H1 (cell line): ENCODE results near the gene LSM5. TPM values are rescaled to one million over a fixed set of nuclear protein-coding genes. Genes with fewer than 3 reads are reported as not detected.

ENCODE experiments used
- CTCF ChIA-PET: fragments of 300-600 bp; sonication (Branson Sonifier 250); formaldehyde crosslinking; loops from one replicate; lab custom pipeline; 2021; ENCODE audit not compliant: partially characterized antibody; lab: Charles Lee
- POLR2A ChIA-PET: fragments of 300-600 bp; sonication (Branson Sonifier 250); formaldehyde crosslinking; loops from one replicate; lab custom pipeline; 2021; ENCODE audit warnings: inconsistent platforms; ENCODE audit not compliant: partially characterized antibody; lab: Charles Lee
- DNase-seq, 2 experiments: peaks; one replicate each; pipeline versions ENCODE4 v3.0.0 to v3.0.0-alpha.2; 2010 to 2022; ENCODE audit warnings: low spot score in 2 of 2, low read depth in 1 of 2, mixed read lengths in 1 of 2
- FAIRE-seq: peaks from 2 replicates; lab custom pipeline; 2011; peaks lifted over from hg19 to GRCh38; lab: Jason Lieb, UNC
- H2AFZ ChIP-seq: 2 replicates; pipeline ENCODE4 v1.8.1; 2012; ENCODE audit warnings: low read length, inconsistent platforms
- H2AK5ac ChIP-seq: 2 replicates; pipeline ENCODE4 v1.6.1; 2013; ENCODE audit warnings: low read depth, low read length
- H2BK120ac ChIP-seq: replicated peaks from 2 replicates; pipeline ENCODE3; 2013; ENCODE audit warnings: low read depth, low read length, inconsistent platforms
- H2BK12ac ChIP-seq: 2 replicates; pipeline ENCODE4 v1.6.1; 2013; ENCODE audit warnings: low read depth, low read length
- H2BK15ac ChIP-seq: 2 replicates; pipeline ENCODE4 v1.6.1; 2013; ENCODE audit warnings: low read length
- H2BK20ac ChIP-seq: 2 replicates; pipeline ENCODE4 v1.6.1; 2013; ENCODE audit warnings: low read length
- H2BK5ac ChIP-seq: 2 replicates; pipeline ENCODE4 v1.6.1; 2013; ENCODE audit warnings: low read depth, low read length
- H3K14ac ChIP-seq: 2 replicates; pipeline ENCODE4 v1.6.1; 2013; ENCODE audit warnings: inconsistent platforms; ENCODE audit not compliant: insufficient read length
- H3K18ac ChIP-seq: 2 replicates; pipeline ENCODE4 v1.6.1; 2013; ENCODE audit warnings: low read length; ENCODE audit errors: extremely low read depth
- H3K23ac ChIP-seq: 2 replicates; pipeline ENCODE4 v1.6.1; 2013; ENCODE audit warnings: inconsistent platforms; ENCODE audit not compliant: insufficient read length
- H3K23me2 ChIP-seq: 2 replicates; pipeline ENCODE4 v1.6.1; 2013; ENCODE audit warnings: low read depth, low read length
- H3K27ac ChIP-seq: 2 replicates; pipeline ENCODE4 v1.6.1; 2011; ENCODE audit warnings: low read depth, low read length, inconsistent platforms
- H3K27me3 ChIP-seq, 4 experiments: replicated peaks in 1 of 4; 1 replicate in 1 of 4; 2 replicates in 3 of 4; pipeline versions ENCODE4 v1.6.1 to v1.8.1; 2011 to 2013; ENCODE audit warnings: low read length in 3 of 4, mild to moderate bottlenecking in 3 of 4, inconsistent platforms in 2 of 4, mixed read lengths in 2 of 4, moderate library complexity in 1 of 4; ENCODE audit not compliant: control insufficient read depth in 3 of 4, insufficient read depth in 3 of 4; ENCODE audit errors: extremely low read depth in 1 of 4
- H3K36me3 ChIP-seq, 4 experiments: 2 replicates each; pipeline versions ENCODE4 v1.6.1 to v1.8.1; 2011 to 2013; ENCODE audit warnings: mild to moderate bottlenecking in 4 of 4, low read length in 3 of 4, moderate library complexity in 2 of 4, control low read depth in 1 of 4, inconsistent platforms in 1 of 4; ENCODE audit not compliant: insufficient read depth in 4 of 4, control insufficient read depth in 2 of 4
- H3K4ac ChIP-seq: replicated peaks from 2 replicates; pipeline ENCODE3; 2013; ENCODE audit warnings: low read length, low read depth, mixed read lengths, inconsistent platforms; ENCODE audit not compliant: insufficient read length
- H3K4me1 ChIP-seq, 4 experiments: replicated peaks in 1 of 4; 1 replicate in 1 of 4; 2 replicates in 3 of 4; pipeline versions ENCODE4 v1.6.1 to v1.8.1; 2011 to 2013; ENCODE audit warnings: low read length in 3 of 4, inconsistent platforms in 2 of 4, mixed read lengths in 1 of 4; ENCODE audit not compliant: insufficient read depth in 4 of 4, control insufficient read depth in 3 of 4
- H3K4me2 ChIP-seq, 2 experiments: 2 replicates each; pipeline versions ENCODE4 v1.6.1 to v1.8.1; 2011 to 2013; ENCODE audit warnings: low read depth in 2 of 2, low read length in 2 of 2, control low read depth in 1 of 2, inconsistent platforms in 1 of 2, mild to moderate bottlenecking in 1 of 2; ENCODE audit not compliant: insufficient read depth in 1 of 2
- H3K4me3 ChIP-seq, 4 experiments: fragments of 200-600, 300-600 bp in 1 of 4; sonication (generic), shearing (Covaris generic), sonication (Bioruptor Twin) in 1 of 4; 2 replicates each; pipeline versions ENCODE4 v1.5.1 to v1.8.1; 2011 to 2016; ENCODE audit warnings: low read length in 4 of 4, low read depth in 3 of 4, control low read depth in 2 of 4, inconsistent platforms in 2 of 4, mild to moderate bottlenecking in 2 of 4, mixed read lengths in 1 of 4, moderate library complexity in 1 of 4; ENCODE audit not compliant: insufficient read depth in 2 of 4; ENCODE audit errors: extremely low read depth in 1 of 4
- H3K56ac ChIP-seq: replicated peaks from 2 replicates; pipeline ENCODE3; 2013; ENCODE audit warnings: low read depth, mild to moderate bottlenecking, mixed read lengths, low read length, inconsistent platforms; ENCODE audit not compliant: insufficient read length
- H3K79me1 ChIP-seq: 2 replicates; pipeline ENCODE4 v1.6.1; 2013; ENCODE audit warnings: low read depth, low read length, control low read depth
- H3K79me2 ChIP-seq, 2 experiments: 2 replicates each; pipeline versions ENCODE4 v1.6.1 to v1.8.1; 2012 to 2013; ENCODE audit warnings: low read length in 2 of 2, mild to moderate bottlenecking in 2 of 2, inconsistent platforms in 1 of 2; ENCODE audit not compliant: insufficient read depth in 2 of 2, control insufficient read depth in 1 of 2
- H3K9ac ChIP-seq, 4 experiments: replicated peaks in 1 of 4; 1 replicate in 1 of 4; 2 replicates in 3 of 4; pipeline versions ENCODE4 v1.6.1 to v1.8.1; 2011 to 2013; ENCODE audit warnings: low read depth in 3 of 4, low read length in 3 of 4, control low read depth in 2 of 4, mild to moderate bottlenecking in 2 of 4, moderate library complexity in 2 of 4, inconsistent platforms in 1 of 4; ENCODE audit errors: extremely low read depth in 1 of 4
- H3K9me3 ChIP-seq, 2 experiments: 2 replicates each; pipeline versions ENCODE4 v1.6.1 to v1.8.1; 2012 to 2013; ENCODE audit warnings: mild to moderate bottlenecking in 2 of 2, moderate library complexity in 2 of 2, control low read depth in 1 of 2, inconsistent platforms in 1 of 2, low read depth in 1 of 2, low read length in 1 of 2, mixed read lengths in 1 of 2; ENCODE audit not compliant: insufficient read depth in 2 of 2
- H4K20me1 ChIP-seq, 2 experiments: replicated peaks in 1 of 2; 2 replicates each; pipeline versions ENCODE3 to v1.8.1; 2011 to 2013; ENCODE audit warnings: inconsistent platforms in 2 of 2, low read length in 2 of 2, mild to moderate bottlenecking in 1 of 2; ENCODE audit not compliant: insufficient read depth in 2 of 2, control insufficient read depth in 1 of 2
- H4K5ac ChIP-seq: 2 replicates; pipeline ENCODE4 v1.6.1; 2013; ENCODE audit warnings: low read length, low read depth, mixed read lengths, inconsistent platforms; ENCODE audit not compliant: insufficient read length
- H4K8ac ChIP-seq: 2 replicates; pipeline ENCODE4 v1.8.0; 2013; ENCODE audit warnings: mild to moderate bottlenecking, moderate library complexity, low read length, inconsistent platforms; ENCODE audit not compliant: insufficient read depth; ENCODE audit errors: extremely low read depth
- H4K91ac ChIP-seq: replicated peaks from 2 replicates; pipeline ENCODE3; 2013; ENCODE audit warnings: low read length, mixed read lengths, inconsistent platforms; ENCODE audit not compliant: insufficient read length
- ASH2L ChIP-seq: fragments of 200-600, 300-600 bp; sonication (generic); IDR thresholded peaks from one replicate; pipeline ENCODE4 v1.7.1; 2017; ENCODE audit warnings: low read length
- BACH1 ChIP-seq: IDR thresholded peaks from 2 replicates; pipeline ENCODE4 v1.6.1; 2012; ENCODE audit warnings: low read length, improper control_type of control experiment
- CHD1 ChIP-seq: IDR thresholded peaks from 2 replicates; pipeline ENCODE4 v1.6.1; 2012; ENCODE audit warnings: low read depth, low read length, improper control_type of control experiment
- EGR1 ChIP-seq: IDR thresholded peaks from 2 replicates; pipeline ENCODE4 v1.6.1; 2011; ENCODE audit warnings: low read depth, low read length, borderline replicate concordance
- GTF2F1 ChIP-seq: IDR thresholded peaks from 2 replicates; pipeline ENCODE4 v1.6.1; 2012; ENCODE audit warnings: low read depth, low read length, improper control_type of control experiment, borderline replicate concordance
- TAF7 ChIP-seq: optimal IDR thresholded peaks from 2 replicates; pipeline ENCODE3; 2011; ENCODE audit warnings: low read depth, mild to moderate bottlenecking, inconsistent platforms, low read length, moderate library complexity, borderline replicate concordance
- TEAD4 ChIP-seq: IDR thresholded peaks from 2 replicates; pipeline ENCODE4 v1.6.1; 2012; ENCODE audit warnings: low read depth, low read length, inconsistent platforms, mixed read lengths
- USF2 ChIP-seq: IDR thresholded peaks from 2 replicates; pipeline ENCODE4 v1.6.1; 2011; ENCODE audit warnings: low read length, improper control_type of control experiment
- WGBS, 2 experiments: shearing (Covaris generic) in 1 of 2; methylation state at CpG; one replicate each; pipeline versions ENCODE4 v1.1.6 to v1.1.7; 2013 to 2015; ENCODE audit warnings: low lambda C conversion rate in 2 of 2, mixed read lengths in 2 of 2, inconsistent platforms in 1 of 2, low coverage in 1 of 2, missing lambda C conversion rate in 1 of 2; ENCODE audit not compliant: insufficient replicate concordance in 2 of 2, insufficient coverage in 1 of 2, insufficient read length in 1 of 2; ENCODE audit errors: extremely low coverage in 1 of 2, missing lambda C conversion rate in 1 of 2; 5-methylcytosine and 5-hydroxymethylcytosine counted together
- polyA plus RNA-seq, 7 experiments: library from polyadenylated mRNA; depleted of rRNA in 3 of 7; stranded (reverse) in 5 of 7; unstranded in 2 of 7; fragments of >200 nt in 5 of 7; fragments of 200-250 nt in 2 of 7; gene quantifications; 1 replicate in 5 of 7; 2 replicates in 1 of 7; 4 replicates in 1 of 7; pipeline versions ENCODE4 v1.2.1 to v1.2.3, GENCODE V29; 2011 to 2013; ENCODE audit warnings: missing spikeins in 2 of 7, mixed read lengths in 2 of 7
- total RNA-seq: library from RNA; stranded (reverse); fragmentation: NEBNext Ultra II Directional; extraction: Animal tissue kit (Norgen Biotek cat#: 25700); gene quantifications from 2 replicates; pipeline ENCODE4 v1.2.1, GENCODE V29; 2021
- TF ChIP-seq, protein P1 (sequence below): IDR thresholded peaks from 2 replicates; pipeline ENCODE4 v1.6.1; 2012; ENCODE audit warnings: low read length, inconsistent platforms

LSM5 gene
- total and polyA plus RNA-seq, 2 of the 8 experiments (the other 6 are each of a cell fraction or from before 2014, with no cell fraction given) = 58.9 to 103 TPM

DNA sequence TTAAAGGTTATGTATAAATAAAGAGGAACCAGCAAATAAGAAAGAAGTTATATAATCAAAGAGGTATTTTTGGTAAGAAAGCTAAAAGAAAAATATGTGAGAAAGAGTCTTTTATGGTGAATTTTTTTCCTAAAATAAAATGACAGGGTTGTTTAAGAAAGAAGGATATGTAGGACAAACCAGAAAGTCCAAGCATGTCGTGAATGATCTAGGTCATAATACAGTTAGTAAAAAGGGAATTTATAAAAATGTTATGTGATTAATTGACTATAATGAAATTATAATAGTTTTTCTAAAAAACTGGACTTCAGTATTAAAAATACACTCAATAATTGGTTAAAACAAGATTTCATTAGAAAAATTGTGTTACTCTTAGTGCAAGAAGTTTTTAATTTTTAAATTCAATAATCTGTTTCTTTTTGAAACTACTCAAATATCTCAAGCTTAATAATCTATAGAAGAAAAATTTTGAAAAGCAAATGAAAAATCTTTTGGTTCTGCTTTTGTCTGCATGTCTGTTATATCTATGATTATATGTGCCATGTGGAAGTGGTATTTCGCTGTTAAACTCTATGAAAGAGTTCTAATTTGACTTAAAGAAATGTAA is 28.5 kb upstream of the LSM5 start:
- Histone ChIP-seq H3K4ac (no peak overlapping the region), H3K18ac (no peak overlapping the region), H3K79me1 (no peaks in the 10 kb centered on the region; the same call in 1 of the 2 replicates), H3K14ac (no peak overlapping the region), H4K91ac (no peak overlapping the region), H3K4me1 (0 out of 7 replicates have a peak, but pooled peaks cover 0 to 2% (median 0%) of the 10 kb centered on the region in 4 experiments), H2BK15ac (no peak overlapping the region), H3K27me3 (no peaks in the 10 kb centered on the region), H3K23me2 (no peaks in the 10 kb centered on the region), H3K79me2 (peaks cover 0 to 57% of the 10 kb centered on the region in 2 experiments; a peak in 3 of 4 replicates), H3K9me3 (peaks cover 55 to 64% of the 10 kb centered on the region in 2 experiments), H2BK12ac (no peak overlapping the region), H2BK20ac (no peak overlapping the region), H2BK5ac (no peak overlapping the region), H2AK5ac (no peak overlapping the region), H3K4me2 (no peak overlapping the region), H3K36me3 (peaks cover 0 to 50% (median 22%) of the 10 kb centered on the region in 4 experiments; a peak in 6 of 8 replicates), H3K4me3 (no peak overlapping the region), H3K56ac (no peak overlapping the region), H3K9ac (no peak overlapping the region), H2AFZ (no peak overlapping the region), H2BK120ac (no peak overlapping the region), H4K20me1 (no peaks in the 10 kb centered on the region), H4K8ac (no peak overlapping the region), H3K27ac (no peak overlapping the region), H3K23ac (no peak overlapping the region), H4K5ac (no peak overlapping the region)
- TF ChIP-seq GTF2F1 = no peak
- TF ChIP-seq, protein P1, sequence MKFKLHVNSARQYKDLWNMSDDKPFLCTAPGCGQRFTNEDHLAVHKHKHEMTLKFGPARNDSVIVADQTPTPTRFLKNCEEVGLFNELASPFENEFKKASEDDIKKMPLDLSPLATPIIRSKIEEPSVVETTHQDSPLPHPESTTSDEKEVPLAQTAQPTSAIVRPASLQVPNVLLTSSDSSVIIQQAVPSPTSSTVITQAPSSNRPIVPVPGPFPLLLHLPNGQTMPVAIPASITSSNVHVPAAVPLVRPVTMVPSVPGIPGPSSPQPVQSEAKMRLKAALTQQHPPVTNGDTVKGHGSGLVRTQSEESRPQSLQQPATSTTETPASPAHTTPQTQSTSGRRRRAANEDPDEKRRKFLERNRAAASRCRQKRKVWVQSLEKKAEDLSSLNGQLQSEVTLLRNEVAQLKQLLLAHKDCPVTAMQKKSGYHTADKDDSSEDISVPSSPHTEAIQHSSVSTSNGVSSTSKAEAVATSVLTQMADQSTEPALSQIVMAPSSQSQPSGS = no peak
- TF ChIP-seq TEAD4 = no peak
- no peak for TF ChIP-seq TAF7
- no peak for TF ChIP-seq EGR1
- TF ChIP-seq BACH1 = no peak
- TF ChIP-seq USF2 = no peak
- no peak for TF ChIP-seq CHD1
- no peak for TF ChIP-seq ASH2L
- POLR2A ChIA-PET = no interaction called here
- DNase-seq (no peak), FAIRE-seq (no peak)
- CTCF ChIA-PET = no interaction called here
- 70% methylated on average over 2 of the region's 2 CpGs; no CpG with 5 or more reads in 1 of the 2 experiments for WGBS, 2 experiments
